Panc1 (cell line): ENCODE measurements around the gene LIME1.

Source experiments
- CTCF ChIP-seq: fragments of 450-650 bp; IDR thresholded peaks from 2 replicates; pipeline ENCODE4 v1.5.1; 2017; ENCODE audit warnings: mild to moderate bottlenecking
- POLR2AphosphoS5 ChIP-seq: IDR thresholded peaks from 2 replicates; pipeline ENCODE4 v1.6.1; 2012; ENCODE audit warnings: mild to moderate bottlenecking, low read depth, low read length, moderate library complexity
- SIN3A ChIP-seq: IDR thresholded peaks from 2 replicates; pipeline ENCODE4 v1.6.1; 2012; ENCODE audit warnings: low read depth, mild to moderate bottlenecking, low read length, moderate library complexity, borderline replicate concordance; ENCODE audit not compliant: insufficient read depth
- TCF7L2 ChIP-seq: IDR thresholded peaks from 2 replicates; pipeline ENCODE4 v1.6.1; 2011; ENCODE audit warnings: mild to moderate bottlenecking, low read depth, low read length, inconsistent platforms
- TF ChIP-seq, protein P1 (sequence below), 2 experiments: IDR thresholded peaks; 2 replicates each; pipeline ENCODE4 v1.6.1; 2011 to 2012; ENCODE audit warnings: low read depth in 2 of 2, control low read depth in 1 of 2, low read length in 1 of 2, mild to moderate bottlenecking in 1 of 2, moderate library complexity in 1 of 2; ENCODE audit not compliant: insufficient read depth in 1 of 2

DNA sequence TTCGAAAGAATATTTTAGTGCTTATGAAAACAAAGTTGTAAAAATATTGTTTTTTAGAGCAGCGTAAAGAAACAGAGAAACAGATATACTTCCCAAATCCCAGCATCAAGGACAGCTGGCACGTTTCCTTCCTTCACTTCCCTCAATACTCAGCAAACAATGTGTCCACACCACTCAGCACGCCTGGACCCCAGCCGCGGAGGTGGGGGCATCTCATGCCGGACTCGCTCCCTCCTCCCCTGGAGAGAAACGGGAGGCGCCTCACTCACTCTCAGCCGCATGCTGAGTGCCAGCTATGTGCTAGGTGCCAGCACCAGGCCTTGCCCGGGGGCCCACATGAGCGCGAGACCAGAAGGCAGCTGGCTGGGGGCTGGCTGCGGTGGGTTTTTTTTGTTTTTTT lies 37.8 kb downstream of the LIME1 start:
- TF ChIP-seq POLR2AphosphoS5 (no peak), CTCF (no peak), SIN3A (no peak), TCF7L2 (no peak)
- TF ChIP-seq, protein P1, sequence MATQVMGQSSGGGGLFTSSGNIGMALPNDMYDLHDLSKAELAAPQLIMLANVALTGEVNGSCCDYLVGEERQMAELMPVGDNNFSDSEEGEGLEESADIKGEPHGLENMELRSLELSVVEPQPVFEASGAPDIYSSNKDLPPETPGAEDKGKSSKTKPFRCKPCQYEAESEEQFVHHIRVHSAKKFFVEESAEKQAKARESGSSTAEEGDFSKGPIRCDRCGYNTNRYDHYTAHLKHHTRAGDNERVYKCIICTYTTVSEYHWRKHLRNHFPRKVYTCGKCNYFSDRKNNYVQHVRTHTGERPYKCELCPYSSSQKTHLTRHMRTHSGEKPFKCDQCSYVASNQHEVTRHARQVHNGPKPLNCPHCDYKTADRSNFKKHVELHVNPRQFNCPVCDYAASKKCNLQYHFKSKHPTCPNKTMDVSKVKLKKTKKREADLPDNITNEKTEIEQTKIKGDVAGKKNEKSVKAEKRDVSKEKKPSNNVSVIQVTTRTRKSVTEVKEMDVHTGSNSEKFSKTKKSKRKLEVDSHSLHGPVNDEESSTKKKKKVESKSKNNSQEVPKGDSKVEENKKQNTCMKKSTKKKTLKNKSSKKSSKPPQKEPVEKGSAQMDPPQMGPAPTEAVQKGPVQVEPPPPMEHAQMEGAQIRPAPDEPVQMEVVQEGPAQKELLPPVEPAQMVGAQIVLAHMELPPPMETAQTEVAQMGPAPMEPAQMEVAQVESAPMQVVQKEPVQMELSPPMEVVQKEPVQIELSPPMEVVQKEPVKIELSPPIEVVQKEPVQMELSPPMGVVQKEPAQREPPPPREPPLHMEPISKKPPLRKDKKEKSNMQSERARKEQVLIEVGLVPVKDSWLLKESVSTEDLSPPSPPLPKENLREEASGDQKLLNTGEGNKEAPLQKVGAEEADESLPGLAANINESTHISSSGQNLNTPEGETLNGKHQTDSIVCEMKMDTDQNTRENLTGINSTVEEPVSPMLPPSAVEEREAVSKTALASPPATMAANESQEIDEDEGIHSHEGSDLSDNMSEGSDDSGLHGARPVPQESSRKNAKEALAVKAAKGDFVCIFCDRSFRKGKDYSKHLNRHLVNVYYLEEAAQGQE (IDR thresholded peaks at IDR 0.05; ENCODE audit: insufficient read depth in 1 of 2, low read depth in 2 of 2, low read length in 1 of 2) = no peak
